WI38 (cell line): ENCODE data around the gene WTIP.

ENCODE experiments used
- H3K4me3 ChIP-seq: 2 replicates; pipeline ENCODE4 v1.5.1; 2011; ENCODE audit warnings: low read depth, mild to moderate bottlenecking, control low read depth, low read length
- CTCF ChIP-seq: IDR thresholded peaks from 2 replicates; pipeline ENCODE4 v1.5.1; 2012; ENCODE audit warnings: low read depth, mild to moderate bottlenecking, control low read depth, low read length

WTIP gene

GRCh38 chr19:34559045-34559444 lies 77.5 kb downstream of the WTIP start:
- no peak for TF ChIP-seq CTCF
- H3K4me3 ChIP-seq: no peak overlapping the region

- H3K4me3 ChIP-seq: no peak overlapping the region
- TF ChIP-seq CTCF: no peak
Observed at GRCh38 chr19:34560229-34560628, 78.7 kb downstream of the WTIP start.
